Astrocyte (in vitro differentiated cells and primary cell): ENCODE data around the gene IST1. TPM values are rescaled to one million over a fixed set of nuclear protein-coding genes. Genes with fewer than 3 reads are reported as not detected.

Experiments
- DNase-seq: peaks from one replicate; pipeline ENCODE4 v3.0.0-alpha.2; 2010; ENCODE audit warnings: low read depth
- FAIRE-seq: peaks from 2 replicates; lab custom pipeline; 2011; peaks lifted over from hg19 to GRCh38; lab: Jason Lieb, UNC
- H2AFZ ChIP-seq: 2 replicates; pipeline ENCODE4 v1.6.0; 2012; ENCODE audit warnings: low read depth, low read length, inconsistent platforms
- H3K27ac ChIP-seq: 2 replicates; pipeline ENCODE4 v1.5.1; 2011; ENCODE audit warnings: low read depth, low read length, inconsistent platforms
- H3K27me3 ChIP-seq: 2 replicates; pipeline ENCODE4 v1.6.0; 2011; ENCODE audit warnings: low read length, inconsistent platforms; ENCODE audit not compliant: insufficient read depth
- H3K36me3 ChIP-seq: 2 replicates; pipeline ENCODE4 v1.5.1; 2011; ENCODE audit warnings: low read length, inconsistent platforms; ENCODE audit not compliant: insufficient read depth
- H3K4me1 ChIP-seq: 2 replicates; pipeline ENCODE4 v1.5.1; 2011; ENCODE audit warnings: low read length, inconsistent platforms; ENCODE audit not compliant: insufficient read depth
- H3K4me2 ChIP-seq: 2 replicates; pipeline ENCODE4 v1.6.0; 2012; ENCODE audit warnings: low read length, inconsistent platforms
- H3K4me3 ChIP-seq: 2 replicates; pipeline ENCODE4 v1.5.1; 2011; ENCODE audit warnings: low read depth, mild to moderate bottlenecking, low read length, inconsistent platforms; ENCODE audit not compliant: insufficient read depth
- H3K79me2 ChIP-seq: 2 replicates; pipeline ENCODE4 v1.6.0; 2012; ENCODE audit warnings: mild to moderate bottlenecking, low read length, inconsistent platforms; ENCODE audit not compliant: insufficient read depth
- H3K9ac ChIP-seq: 2 replicates; pipeline ENCODE4 v1.6.0; 2012; ENCODE audit warnings: mild to moderate bottlenecking, low read length, inconsistent platforms
- H3K9me3 ChIP-seq: 2 replicates; pipeline ENCODE4 v1.5.1; 2012; ENCODE audit warnings: low read depth, mild to moderate bottlenecking, low read length, inconsistent platforms; ENCODE audit not compliant: insufficient read depth
- H4K20me1 ChIP-seq: 2 replicates; pipeline ENCODE4 v1.6.0; 2012; ENCODE audit warnings: low read length, inconsistent platforms; ENCODE audit not compliant: insufficient read depth
- H3K27ac Mint-ChIP-seq: one replicate; pipeline ENCODE4 v1.8.0; 2021; ENCODE audit warnings: mild to moderate bottlenecking, mixed read lengths; ENCODE audit not compliant: unreplicated experiment
- H3K27me3 Mint-ChIP-seq: one replicate; pipeline ENCODE4 v1.8.0; 2021; ENCODE audit warnings: low read depth, mixed read lengths; ENCODE audit not compliant: unreplicated experiment
- H3K36me3 Mint-ChIP-seq: one replicate; pipeline ENCODE4 v1.8.0; 2021; ENCODE audit warnings: low read depth, mixed read lengths; ENCODE audit not compliant: unreplicated experiment
- H3K4me1 Mint-ChIP-seq: one replicate; pipeline ENCODE4 v1.8.0; 2021; ENCODE audit warnings: low read depth, mixed read lengths; ENCODE audit not compliant: unreplicated experiment
- H3K4me3 Mint-ChIP-seq: one replicate; pipeline ENCODE4 v1.8.0; 2021; ENCODE audit warnings: mild to moderate bottlenecking, moderate library complexity, mixed read lengths; ENCODE audit not compliant: unreplicated experiment
- H3K9me3 Mint-ChIP-seq: one replicate; pipeline ENCODE4 v1.8.0; 2021; ENCODE audit warnings: mild to moderate bottlenecking, mixed read lengths; ENCODE audit not compliant: unreplicated experiment
- EZH2 ChIP-seq: IDR thresholded peaks from 2 replicates; pipeline ENCODE4 v1.6.1; 2012; ENCODE audit warnings: mild to moderate bottlenecking, low read length, inconsistent platforms; ENCODE audit not compliant: insufficient read depth
- total RNA-seq: library from RNA; stranded (reverse); gene quantifications from 2 replicates; pipeline ENCODE4 v1.2.1, GENCODE V29; 2021
- TF ChIP-seq, protein P1 (sequence below): IDR thresholded peaks from 2 replicates; pipeline ENCODE4 v1.5.1; 2011; ENCODE audit warnings: low read depth, mild to moderate bottlenecking, inconsistent platforms, low read length, moderate library complexity; ENCODE audit not compliant: insufficient read depth

IST1 gene
- total RNA-seq, 1 donor from 2014 or later = 241 TPM

- peaks cover 60% of the 10 kb centered on the region for H3K79me2 ChIP-seq
- TF ChIP-seq, protein P1, sequence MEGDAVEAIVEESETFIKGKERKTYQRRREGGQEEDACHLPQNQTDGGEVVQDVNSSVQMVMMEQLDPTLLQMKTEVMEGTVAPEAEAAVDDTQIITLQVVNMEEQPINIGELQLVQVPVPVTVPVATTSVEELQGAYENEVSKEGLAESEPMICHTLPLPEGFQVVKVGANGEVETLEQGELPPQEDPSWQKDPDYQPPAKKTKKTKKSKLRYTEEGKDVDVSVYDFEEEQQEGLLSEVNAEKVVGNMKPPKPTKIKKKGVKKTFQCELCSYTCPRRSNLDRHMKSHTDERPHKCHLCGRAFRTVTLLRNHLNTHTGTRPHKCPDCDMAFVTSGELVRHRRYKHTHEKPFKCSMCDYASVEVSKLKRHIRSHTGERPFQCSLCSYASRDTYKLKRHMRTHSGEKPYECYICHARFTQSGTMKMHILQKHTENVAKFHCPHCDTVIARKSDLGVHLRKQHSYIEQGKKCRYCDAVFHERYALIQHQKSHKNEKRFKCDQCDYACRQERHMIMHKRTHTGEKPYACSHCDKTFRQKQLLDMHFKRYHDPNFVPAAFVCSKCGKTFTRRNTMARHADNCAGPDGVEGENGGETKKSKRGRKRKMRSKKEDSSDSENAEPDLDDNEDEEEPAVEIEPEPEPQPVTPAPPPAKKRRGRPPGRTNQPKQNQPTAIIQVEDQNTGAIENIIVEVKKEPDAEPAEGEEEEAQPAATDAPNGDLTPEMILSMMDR = no peak
- TF ChIP-seq EZH2 = no peak
- H4K20me1 ChIP-seq = peaks cover 56% of the 10 kb centered on the region
- FAIRE-seq = no peak
- H3K9me3 Mint-ChIP-seq = no peaks in the 10 kb centered on the region
- no peak overlapping the region for H3K27ac Mint-ChIP-seq
- no peaks in the 10 kb centered on the region for H3K4me1 ChIP-seq
- no peaks in the 10 kb centered on the region for H3K9me3 ChIP-seq
- H3K4me3 ChIP-seq = no peak overlapping the region
- no peak for DNase-seq
- H3K27me3 ChIP-seq = no peaks in the 10 kb centered on the region
- H3K4me1 Mint-ChIP-seq = peaks cover 13% of the 10 kb centered on the region
- no peaks in the 10 kb centered on the region for H3K27me3 Mint-ChIP-seq
- no peak overlapping the region for H3K4me3 Mint-ChIP-seq
- H3K36me3 ChIP-seq = peaks cover 16% of the 10 kb centered on the region
- no peak overlapping the region for H3K9ac ChIP-seq
- H3K27ac ChIP-seq = no peak overlapping the region
- H2AFZ ChIP-seq = no peak overlapping the region
- H3K36me3 Mint-ChIP-seq = peaks cover 38% of the 10 kb centered on the region
- H3K4me2 ChIP-seq = no peak overlapping the region
Observed at GRCh38 chr16:71853413-71853812, 41.9 kb upstream of the IST1 start.

DNA sequence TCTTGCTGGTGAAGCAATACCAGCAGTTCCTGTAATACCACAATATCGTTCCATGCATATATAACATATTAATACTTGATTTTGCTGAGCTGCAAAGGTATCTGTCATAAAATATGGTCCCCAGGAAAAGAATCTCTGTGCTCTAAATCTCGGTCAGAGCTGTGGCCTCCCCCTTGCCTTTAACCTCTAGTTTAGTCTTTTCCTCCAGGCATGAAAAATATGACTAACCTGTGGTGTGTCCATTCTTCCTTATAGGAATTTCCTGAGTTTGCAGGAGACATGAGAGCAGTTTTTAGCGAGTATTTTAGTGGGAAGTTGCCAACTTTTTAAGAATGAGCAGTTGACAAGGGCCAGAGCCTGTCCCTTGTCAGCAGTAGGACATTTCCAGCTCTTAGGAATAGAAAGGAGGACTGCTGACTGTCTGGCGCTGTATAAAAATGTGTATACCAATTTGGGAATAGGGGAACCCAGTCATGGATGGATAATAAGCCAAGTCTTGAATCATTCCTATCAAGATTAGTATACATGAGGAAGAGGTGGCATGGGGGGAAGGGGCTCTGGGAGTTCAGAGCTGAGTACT, 40.9 kb upstream of the IST1 start:
- H3K79me2 ChIP-seq = peaks cover 56% of the 10 kb centered on the region
- peaks cover 59% of the 10 kb centered on the region for H4K20me1 ChIP-seq
- no peak overlapping the region for H3K4me3 ChIP-seq
- TF ChIP-seq, protein P1 = no peak
- TF ChIP-seq EZH2 = no peak
- no peak overlapping the region for H3K4me3 Mint-ChIP-seq
- no peaks in the 10 kb centered on the region for H3K9me3 Mint-ChIP-seq
- FAIRE-seq (no peak), DNase-seq (no peak)
- no peaks in the 10 kb centered on the region for H3K9me3 ChIP-seq
- peaks cover 8% of the 10 kb centered on the region for H3K36me3 ChIP-seq
- H3K27ac Mint-ChIP-seq = no peak overlapping the region
- H2AFZ ChIP-seq = no peak overlapping the region
- peaks cover 32% of the 10 kb centered on the region for H3K36me3 Mint-ChIP-seq
- H3K27me3 Mint-ChIP-seq = no peaks in the 10 kb centered on the region
- H3K4me1 Mint-ChIP-seq = peaks cover 20% of the 10 kb centered on the region
- H3K4me2 ChIP-seq = no peak overlapping the region
- no peaks in the 10 kb centered on the region for H3K4me1 ChIP-seq
- no peaks in the 10 kb centered on the region for H3K27me3 ChIP-seq
- no peak overlapping the region for H3K27ac ChIP-seq
- no peak overlapping the region for H3K9ac ChIP-seq

- peaks cover 20% of the 10 kb centered on the region for H3K4me1 Mint-ChIP-seq
- FAIRE-seq (no peak), DNase-seq (no peak)
- Histone ChIP-seq H3K4me3 (no peak overlapping the region), H2AFZ (no peak overlapping the region), H3K9ac (no peak overlapping the region), H3K4me1 (no peaks in the 10 kb centered on the region), H3K27ac (no peak overlapping the region), H4K20me1 (peaks cover 56% of the 10 kb centered on the region), H3K9me3 (no peaks in the 10 kb centered on the region), H3K79me2 (peaks cover 47% of the 10 kb centered on the region), H3K27me3 (no peaks in the 10 kb centered on the region), H3K4me2 (no peak overlapping the region), H3K36me3 (peaks cover 9% of the 10 kb centered on the region)
- H3K27ac Mint-ChIP-seq = no peak overlapping the region
- H3K27me3 Mint-ChIP-seq = no peaks in the 10 kb centered on the region
- no peak overlapping the region for H3K4me3 Mint-ChIP-seq
- TF ChIP-seq, protein P1 = no peak
- TF ChIP-seq EZH2 = no peak
- H3K36me3 Mint-ChIP-seq = peaks cover 25% of the 10 kb centered on the region
- no peaks in the 10 kb centered on the region for H3K9me3 Mint-ChIP-seq
Observed at GRCh38 chr16:71855937-71856662, 39.2 kb upstream of the IST1 start.
